NCI-H1930 (cell line): Measurements from ENCODE around the gene SLC9A9.

Source experiments
- DNase-seq, 2 experiments: peaks; one replicate each; lab custom pipeline; 2025; lab: John Stamatoyannopoulos, UW

SLC9A9 gene

DNA sequence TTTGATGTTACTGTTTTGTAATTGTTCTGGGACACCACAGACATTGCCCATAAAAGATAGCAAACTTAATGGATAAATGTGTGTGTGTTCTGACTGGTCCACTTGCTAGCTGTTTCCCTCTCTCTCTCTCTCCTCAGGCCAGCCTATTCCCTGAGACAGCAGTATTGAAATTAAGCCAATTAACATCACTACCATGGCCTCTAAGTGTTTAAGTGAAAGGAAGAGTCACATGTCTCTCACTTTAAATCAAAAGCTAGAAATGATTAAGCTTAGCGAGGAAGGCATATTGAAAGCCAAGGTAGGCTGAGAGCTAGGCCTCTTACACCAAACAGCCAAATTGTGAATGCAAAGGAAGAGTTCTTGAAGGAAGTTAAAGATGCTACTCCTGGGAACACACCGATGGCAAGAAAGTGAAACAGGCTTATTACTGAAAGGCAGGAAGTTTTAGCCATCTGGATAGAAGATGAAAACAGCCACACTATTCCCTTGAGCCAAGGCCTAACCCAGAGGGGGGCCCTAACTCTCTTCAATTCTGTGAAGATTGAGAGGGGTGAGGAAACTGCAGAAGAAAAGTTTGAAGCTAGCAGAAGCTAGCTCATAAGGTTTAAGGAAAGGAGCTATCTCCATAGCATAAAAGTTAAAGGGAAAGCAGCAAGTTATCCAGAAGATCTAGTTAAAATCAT, 433.6 kb downstream of the SLC9A9 start:
- no peak for DNase-seq

DNA sequence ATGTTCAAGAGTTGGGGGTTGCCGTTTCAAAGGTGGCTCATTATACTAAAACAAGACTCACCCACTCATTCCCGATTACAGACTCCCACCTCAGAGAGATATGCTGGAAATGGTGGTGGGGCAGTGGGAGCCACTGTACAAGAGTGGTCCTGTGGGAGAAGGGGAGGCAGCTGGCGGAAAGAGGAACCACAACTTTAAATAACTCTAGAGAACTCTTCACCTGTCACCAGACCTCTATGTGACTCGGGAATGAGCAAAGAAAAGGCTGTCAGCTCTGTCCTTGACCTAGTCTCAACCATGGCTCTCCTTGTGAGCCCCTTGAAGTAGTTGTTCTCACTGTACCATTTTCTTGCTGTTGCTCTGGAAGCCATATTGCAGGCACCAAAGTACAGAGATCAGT, 434.9 kb downstream of the SLC9A9 start:
- no peak for DNase-seq

DNA sequence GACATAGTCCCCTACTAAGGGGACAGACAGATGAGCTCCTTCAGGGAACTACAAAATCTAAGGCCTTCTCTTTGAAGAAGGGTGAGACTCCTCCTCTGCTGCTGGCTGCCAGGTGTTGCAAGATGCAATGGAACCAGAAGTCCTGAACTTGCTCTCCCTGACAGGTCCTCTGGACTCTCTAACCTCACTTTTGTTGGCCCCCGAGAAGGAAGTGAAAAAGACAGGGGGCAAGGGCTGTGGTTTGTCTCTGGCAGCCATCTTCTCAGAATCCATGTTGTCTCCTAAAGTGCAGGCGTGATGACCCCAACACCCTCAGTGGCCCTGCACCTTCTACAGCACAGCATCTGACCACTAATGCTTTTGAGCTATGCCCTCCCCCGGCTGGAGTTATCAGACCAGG, 436.2 kb downstream of the SLC9A9 start:
- no peak for DNase-seq

DNA sequence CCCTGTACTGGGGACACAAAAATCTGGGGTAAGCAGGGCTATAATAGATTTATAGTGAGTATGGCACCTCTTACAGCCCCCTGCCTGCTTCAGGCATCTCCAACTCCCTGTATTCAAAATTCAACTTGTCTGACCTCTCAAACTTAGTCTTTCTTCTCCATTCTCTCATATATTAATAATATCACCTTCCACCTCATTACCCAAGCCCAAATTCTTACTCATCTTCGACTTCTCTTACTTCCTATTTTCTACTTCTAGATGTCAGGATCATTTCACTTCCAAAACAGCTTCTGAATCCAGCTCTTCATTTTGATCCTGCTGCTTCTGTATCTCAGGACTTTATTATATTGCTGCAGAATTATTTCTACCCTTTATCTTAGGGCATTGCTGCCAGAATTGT, 438.0 kb downstream of the SLC9A9 start:
- DNase-seq: no peak

GRCh38 chr3:143408771-143409170, 439.5 kb downstream of the SLC9A9 start:
- DNase-seq: no peak

DNA sequence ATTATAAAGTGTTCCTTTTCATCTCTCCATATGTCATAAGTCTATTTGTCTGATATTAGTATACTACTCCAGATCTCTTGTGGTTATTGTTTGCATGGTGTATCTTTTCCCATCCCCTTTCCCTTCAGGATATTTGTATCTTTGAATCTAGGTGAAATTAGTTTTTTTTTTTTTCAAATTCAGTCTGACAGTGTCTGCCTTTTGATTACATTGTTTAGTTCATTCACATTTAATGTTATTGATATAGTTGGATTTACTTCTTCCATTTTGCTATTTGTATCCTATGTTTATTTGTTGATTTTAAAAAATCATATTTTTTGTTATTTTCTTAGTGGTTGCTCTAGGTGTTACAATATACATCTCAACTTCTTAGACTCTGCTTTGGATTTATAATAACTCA, 445.7 kb downstream of the SLC9A9 start:
- DNase-seq: no peak

DNA sequence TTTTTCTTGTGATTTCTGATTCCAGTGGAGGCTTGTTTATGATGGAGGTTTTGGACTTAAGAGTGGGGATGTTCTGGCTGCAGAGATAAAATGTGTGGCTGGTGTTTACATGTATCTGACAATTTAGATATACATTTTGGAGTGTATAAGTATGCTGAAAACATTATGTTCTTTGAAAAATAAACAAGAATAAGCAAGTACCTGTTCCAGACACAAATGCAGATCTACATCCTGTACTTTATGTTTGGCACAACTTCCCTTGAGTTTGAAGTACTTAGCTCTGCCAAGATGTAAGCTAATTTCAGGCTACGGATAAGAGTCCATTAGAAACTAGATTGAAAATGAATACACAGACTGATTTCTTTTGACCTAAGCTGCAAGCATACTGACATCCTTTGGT, 451.5 kb downstream of the SLC9A9 start:
- no peak for DNase-seq

DNA sequence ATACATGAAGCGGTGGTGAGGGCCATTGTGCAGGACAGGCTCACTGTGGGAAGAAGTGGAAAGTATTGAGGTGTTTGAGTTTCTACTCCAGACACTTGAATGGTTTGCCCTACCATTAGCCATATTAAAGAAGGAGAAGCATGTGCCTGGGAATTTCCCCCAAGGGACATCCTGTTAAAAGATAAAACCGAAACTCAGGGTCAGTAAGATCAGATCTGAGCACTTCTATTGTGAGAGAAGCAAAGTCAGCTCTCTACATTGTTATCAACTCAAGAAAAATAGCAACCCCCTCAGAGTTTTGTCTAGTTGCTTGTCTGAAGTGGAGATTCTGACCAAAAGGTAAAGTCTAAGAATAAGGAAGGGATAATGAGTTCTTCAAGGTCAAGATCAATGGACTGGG, 458.9 kb downstream of the SLC9A9 start:
- no peak for DNase-seq

DNA sequence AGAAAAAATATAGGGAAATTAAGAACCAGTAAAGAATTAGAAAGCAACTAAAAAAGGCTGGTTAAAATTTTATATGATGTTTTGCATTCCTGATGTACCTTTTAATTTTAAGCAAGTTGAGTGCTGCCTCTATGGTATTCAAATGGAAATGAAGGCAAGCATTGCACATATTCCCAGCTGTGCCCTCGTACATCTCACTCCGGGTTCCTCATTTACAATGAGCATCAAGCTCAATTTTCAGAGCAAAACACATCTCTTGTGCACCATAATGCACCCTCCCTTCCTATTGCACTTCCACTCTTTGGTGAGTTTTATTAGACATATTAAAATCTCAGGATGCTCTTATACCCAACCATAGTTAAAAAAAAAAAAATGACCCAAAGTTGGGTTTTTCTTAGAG, 460.8 kb downstream of the SLC9A9 start:
- no peak for DNase-seq

- no peak for DNase-seq
These were observed 464.2 kb downstream of the SLC9A9 start for GRCh38 chr3:143384076-143384475.

GRCh38 chr3:143383421-143383820, 464.8 kb downstream of the SLC9A9 start:
- no peak for DNase-seq

- DNase-seq: no peak
These were observed 465.5 kb downstream of the SLC9A9 start for GRCh38 chr3:143382816-143383215.

- no peak for DNase-seq
These were observed 467.8 kb downstream of the SLC9A9 start for GRCh38 chr3:143380449-143380848.

GRCh38 chr3:143375698-143376097, 472.6 kb downstream of the SLC9A9 start:
- DNase-seq: no peak

- DNase-seq: no peak
These were observed 481.1 kb downstream of the SLC9A9 start for GRCh38 chr3:143367171-143367570.

DNA sequence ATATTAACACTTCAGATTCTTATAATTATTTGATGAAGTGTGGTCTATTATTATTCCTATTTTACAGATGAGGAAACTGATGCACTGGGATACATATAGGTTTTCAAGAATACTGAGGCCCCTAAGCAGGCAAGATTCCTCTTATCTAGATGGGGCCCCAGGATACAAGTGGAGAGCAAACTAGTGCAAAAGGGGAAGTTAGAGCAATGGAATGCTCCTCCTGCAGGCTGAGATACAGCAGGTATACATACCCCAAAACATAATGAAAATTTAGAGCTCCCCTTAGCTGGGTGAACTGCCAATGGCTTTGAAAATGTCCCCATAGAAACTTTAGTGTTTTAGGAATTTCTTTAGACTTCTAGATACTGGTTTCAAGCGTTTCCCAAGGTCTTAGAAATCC, 481.6 kb downstream of the SLC9A9 start:
- DNase-seq: no peak

DNA sequence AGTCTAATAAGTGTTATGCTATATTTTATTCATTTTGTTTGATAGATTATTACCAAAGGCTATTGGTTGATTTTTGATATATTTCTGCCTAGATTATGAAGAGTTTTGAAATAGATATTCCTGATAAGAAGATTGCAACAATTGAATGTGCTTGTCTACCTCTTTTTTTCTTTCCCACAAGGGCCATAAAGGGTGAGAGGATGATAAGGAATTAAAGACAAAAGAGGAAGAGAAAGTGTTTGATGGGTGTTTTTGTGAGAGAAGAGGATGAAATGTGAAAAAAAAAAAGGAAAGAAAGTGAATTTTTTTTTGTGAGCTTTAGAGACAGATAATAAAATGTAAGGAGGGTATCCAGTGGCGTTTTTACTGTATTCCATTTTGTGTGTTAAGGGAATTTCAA, 484.3 kb downstream of the SLC9A9 start:
- DNase-seq: no peak

- DNase-seq: no peak
These were observed 485.0 kb downstream of the SLC9A9 start for GRCh38 chr3:143363276-143363675.

DNA sequence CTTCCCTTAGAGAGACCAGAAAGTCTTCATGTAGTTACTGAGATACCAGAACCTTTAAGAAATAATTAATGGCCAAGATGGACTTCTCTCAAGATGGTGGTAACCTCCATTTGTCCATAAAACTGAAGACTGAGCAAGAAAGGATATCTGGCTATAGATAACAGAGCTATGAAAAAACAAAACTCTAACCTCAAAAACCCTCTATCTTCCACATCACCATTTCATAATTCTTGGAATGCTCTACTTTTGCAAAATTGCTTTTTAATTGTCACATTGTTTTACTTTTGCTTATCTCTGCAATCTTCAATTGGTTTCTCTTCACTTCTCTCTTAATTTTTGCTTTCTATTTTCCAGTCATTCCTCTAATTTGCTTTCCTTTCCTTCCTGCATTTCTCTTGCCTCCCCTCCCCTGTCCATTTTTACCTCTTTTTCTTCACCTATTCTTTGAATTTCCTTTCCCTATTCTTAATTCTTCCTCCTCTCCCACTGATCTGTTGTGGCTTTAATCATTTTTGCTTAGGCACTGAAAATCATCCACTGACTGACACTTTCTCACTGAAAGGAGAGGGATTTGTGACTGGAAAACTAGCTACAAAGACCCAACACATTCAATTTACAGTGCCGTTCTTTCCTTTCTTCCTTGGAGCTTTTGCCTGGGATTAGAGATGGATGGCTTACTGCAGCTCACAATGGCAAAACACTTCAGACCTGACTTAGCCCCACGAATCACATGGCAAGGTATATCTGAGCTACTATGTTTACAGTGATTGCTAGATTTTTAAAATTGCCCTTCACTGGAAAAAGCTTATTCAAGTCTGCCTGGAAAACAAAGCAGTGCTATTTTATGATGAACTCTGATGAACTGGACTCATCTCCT, 485.9 kb downstream of the SLC9A9 start:
- DNase-seq: no peak

DNA sequence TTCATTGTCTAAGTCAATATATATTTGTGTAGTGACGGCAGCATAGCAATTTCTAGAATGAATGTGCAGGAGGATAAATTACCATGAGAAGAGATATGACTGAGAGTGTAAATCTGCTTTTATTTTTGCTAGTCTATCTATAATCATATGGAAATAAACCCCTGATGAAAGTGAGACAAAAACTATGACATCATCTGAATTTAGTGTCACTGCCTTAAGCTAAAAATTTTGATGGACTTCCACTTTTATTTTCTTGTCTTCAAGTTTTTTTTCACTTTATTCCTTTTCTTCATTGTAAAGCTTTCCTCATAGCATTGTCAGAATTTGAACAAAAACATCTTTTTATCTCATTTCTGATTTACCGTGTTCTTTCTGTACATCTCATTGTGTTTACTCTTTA, 486.7 kb downstream of the SLC9A9 start:
- no peak for DNase-seq

- no peak for DNase-seq
These were observed 488.0 kb downstream of the SLC9A9 start for GRCh38 chr3:143360244-143360643.

GRCh38 chr3:143358793-143359491, 489.3 kb downstream of the SLC9A9 start:
- DNase-seq: no peak
